Medulla oblongata (tissue), 1 donor: ENCODE measurements around the gene SLC35F6.
A peak's percentile ranks its signal among the peaks of the same experiment; 100 is the strongest.
"Not testable (repeated sequence)": the region's sequence is repeated elsewhere in the genome, so short reads cannot be mapped to it uniquely, and the experiment has no call there.

Experiments
- DNase-seq: peaks from one replicate; pipeline ENCODE4 v3.0.0-alpha.2; 2015; ENCODE audit errors: extremely low spot score

SLC35F6 gene

GRCh38 chr2:26784570-26785234 is 20.6 kb downstream of the SLC35F6 start:
- DNase-seq, result no peak

GRCh38 chr2:26785431-26786206 is 21.5 kb downstream of the SLC35F6 start, which contains the start of gene CENPA:
Gene CENPA, plus strand, starts transcription at chr2:26786056. Its CDS starts 141 bp downstream, at chr2:26786197.
- DNase-seq, result peak; percentile 100

- DNase-seq, result no peak
Measured at GRCh38 chr2:26786207-26787028, 22.3 kb downstream of the SLC35F6 start.

- DNase-seq, result no peak
Measured at GRCh38 chr2:26792720-26793119, 28.6 kb downstream of the SLC35F6 start.

- DNase-seq, result no peak
Measured at GRCh38 chr2:26793518-26793917, 29.4 kb downstream of the SLC35F6 start.

- DNase-seq, result not testable (repeated sequence)
Measured at GRCh38 chr2:26795135-26795534, 31.1 kb downstream of the SLC35F6 start.

GRCh38 chr2:26801328-26801727 is 37.2 kb downstream of the SLC35F6 start:
- no peak for DNase-seq

GRCh38 chr2:26801796-26802195 is 37.7 kb downstream of the SLC35F6 start:
- DNase-seq, result no peak

GRCh38 chr2:26805241-26805676 is 41.2 kb downstream of the SLC35F6 start:
- DNase-seq, result no peak

- peak; percentile 26 for DNase-seq
Measured at GRCh38 chr2:26807788-26808460, 43.8 kb downstream of the SLC35F6 start.

- no peak for DNase-seq
Measured at GRCh38 chr2:26809211-26809610, 45.1 kb downstream of the SLC35F6 start.

- peak; percentile 79 for DNase-seq
Measured at GRCh38 chr2:26809876-26810577, 45.9 kb downstream of the SLC35F6 start.

GRCh38 chr2:26811261-26811660 is 47.2 kb downstream of the SLC35F6 start:
- peak; percentile 21 for DNase-seq

GRCh38 chr2:26811791-26812694 is 48.0 kb downstream of the SLC35F6 start:
- DNase-seq, result no peak

- DNase-seq, result no peak
Measured at GRCh38 chr2:26812731-26813130, 48.6 kb downstream of the SLC35F6 start.

- DNase-seq, result not testable (repeated sequence)
Measured at GRCh38 chr2:26814072-26814765, 50.1 kb downstream of the SLC35F6 start.

GRCh38 chr2:26816893-26817292 is 52.8 kb downstream of the SLC35F6 start:
- no peak for DNase-seq

- no peak for DNase-seq
Measured at GRCh38 chr2:26818255-26818654, 54.2 kb downstream of the SLC35F6 start.

GRCh38 chr2:26818972-26819371 is 54.9 kb downstream of the SLC35F6 start:
- no peak for DNase-seq
